HEK293 (cell line): ENCODE measurements around the gene SNCAIP.
A peak's percentile ranks its signal among the peaks of the same experiment; 100 is the strongest.

ENCODE experiments used
- FEZF1 ChIP-seq: fragments of 450-650 bp; formaldehyde crosslinking; IDR thresholded peaks from 2 replicates; pipeline ENCODE4 v1.5.1; 2016; ENCODE audit warnings: missing biosample characterization, missing genetic modification characterization
- KLF7 ChIP-seq: fragments of 450-650 bp; formaldehyde crosslinking; IDR thresholded peaks from 2 replicates; pipeline ENCODE4 v1.5.1; 2016; ENCODE audit warnings: missing biosample characterization, missing genetic modification characterization, borderline replicate concordance
- ZBTB7A ChIP-seq: fragments of 450-650 bp; formaldehyde crosslinking; IDR thresholded peaks from 2 replicates; pipeline ENCODE4 v1.5.1; 2016; ENCODE audit warnings: low read depth, missing biosample characterization, missing genetic modification characterization
- ZNF10 ChIP-seq: fragments of 450-650 bp; formaldehyde crosslinking; IDR thresholded peaks from 2 replicates; pipeline ENCODE4 v1.5.1; 2017; ENCODE audit warnings: missing biosample characterization, missing genetic modification characterization
- ZNF140 ChIP-seq: fragments of 450-650 bp; formaldehyde crosslinking; IDR thresholded peaks from 2 replicates; pipeline ENCODE4 v1.5.1; 2016; ENCODE audit warnings: missing biosample characterization, missing genetic modification characterization
- ZNF302 ChIP-seq: fragments of 450-650 bp; formaldehyde crosslinking; IDR thresholded peaks from 2 replicates; pipeline ENCODE4 v1.5.1; 2016; ENCODE audit warnings: missing biosample characterization, missing genetic modification characterization, low read depth
- ZNF391 ChIP-seq: fragments of 450-650 bp; formaldehyde crosslinking; IDR thresholded peaks from 2 replicates; pipeline ENCODE4 v1.5.1; 2016; ENCODE audit warnings: low read depth, missing biosample characterization, missing genetic modification characterization, borderline replicate concordance
- ZNF48 ChIP-seq: fragments of 450-650 bp; formaldehyde crosslinking; IDR thresholded peaks from 2 replicates; pipeline ENCODE4 v1.5.1; 2016; ENCODE audit warnings: missing biosample characterization, missing genetic modification characterization
- ZNF501 ChIP-seq: fragments of 450-650 bp; formaldehyde crosslinking; IDR thresholded peaks from 2 replicates; pipeline ENCODE4 v1.5.1; 2016; ENCODE audit warnings: missing biosample characterization, missing genetic modification characterization
- ZNF830 ChIP-seq: fragments of 450-650 bp; IDR thresholded peaks from 2 replicates; pipeline ENCODE4 v1.5.0; 2018; ENCODE audit warnings: missing biosample characterization, missing genetic modification characterization, low read depth, mild to moderate bottlenecking, moderate library complexity
- ZNF843 ChIP-seq: fragments of 450-650 bp; formaldehyde crosslinking; IDR thresholded peaks from 2 replicates; pipeline ENCODE4 v1.5.1; 2016; ENCODE audit warnings: missing biosample characterization, missing genetic modification characterization
- TF ChIP-seq, protein P1 (sequence below): fragments of 450-650 bp; formaldehyde crosslinking; IDR thresholded peaks from 2 replicates; pipeline ENCODE4 v1.5.1; 2016; ENCODE audit warnings: missing biosample characterization, missing genetic modification characterization
- TF ChIP-seq, protein P2 (sequence below): fragments of 450-650 bp; formaldehyde crosslinking; IDR thresholded peaks from 2 replicates; pipeline ENCODE4 v1.5.1; 2016; ENCODE audit warnings: missing biosample characterization, missing genetic modification characterization
- TF ChIP-seq, protein P3 (sequence below): fragments of 450-650 bp; formaldehyde crosslinking; IDR thresholded peaks from 2 replicates; pipeline ENCODE4 v1.5.1; 2016; ENCODE audit warnings: missing biosample characterization, missing genetic modification characterization

- TF ChIP-seq, protein P1, sequence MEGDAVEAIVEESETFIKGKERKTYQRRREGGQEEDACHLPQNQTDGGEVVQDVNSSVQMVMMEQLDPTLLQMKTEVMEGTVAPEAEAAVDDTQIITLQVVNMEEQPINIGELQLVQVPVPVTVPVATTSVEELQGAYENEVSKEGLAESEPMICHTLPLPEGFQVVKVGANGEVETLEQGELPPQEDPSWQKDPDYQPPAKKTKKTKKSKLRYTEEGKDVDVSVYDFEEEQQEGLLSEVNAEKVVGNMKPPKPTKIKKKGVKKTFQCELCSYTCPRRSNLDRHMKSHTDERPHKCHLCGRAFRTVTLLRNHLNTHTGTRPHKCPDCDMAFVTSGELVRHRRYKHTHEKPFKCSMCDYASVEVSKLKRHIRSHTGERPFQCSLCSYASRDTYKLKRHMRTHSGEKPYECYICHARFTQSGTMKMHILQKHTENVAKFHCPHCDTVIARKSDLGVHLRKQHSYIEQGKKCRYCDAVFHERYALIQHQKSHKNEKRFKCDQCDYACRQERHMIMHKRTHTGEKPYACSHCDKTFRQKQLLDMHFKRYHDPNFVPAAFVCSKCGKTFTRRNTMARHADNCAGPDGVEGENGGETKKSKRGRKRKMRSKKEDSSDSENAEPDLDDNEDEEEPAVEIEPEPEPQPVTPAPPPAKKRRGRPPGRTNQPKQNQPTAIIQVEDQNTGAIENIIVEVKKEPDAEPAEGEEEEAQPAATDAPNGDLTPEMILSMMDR (tag by site-specific recombination) = no peak
- TF ChIP-seq, protein P2, sequence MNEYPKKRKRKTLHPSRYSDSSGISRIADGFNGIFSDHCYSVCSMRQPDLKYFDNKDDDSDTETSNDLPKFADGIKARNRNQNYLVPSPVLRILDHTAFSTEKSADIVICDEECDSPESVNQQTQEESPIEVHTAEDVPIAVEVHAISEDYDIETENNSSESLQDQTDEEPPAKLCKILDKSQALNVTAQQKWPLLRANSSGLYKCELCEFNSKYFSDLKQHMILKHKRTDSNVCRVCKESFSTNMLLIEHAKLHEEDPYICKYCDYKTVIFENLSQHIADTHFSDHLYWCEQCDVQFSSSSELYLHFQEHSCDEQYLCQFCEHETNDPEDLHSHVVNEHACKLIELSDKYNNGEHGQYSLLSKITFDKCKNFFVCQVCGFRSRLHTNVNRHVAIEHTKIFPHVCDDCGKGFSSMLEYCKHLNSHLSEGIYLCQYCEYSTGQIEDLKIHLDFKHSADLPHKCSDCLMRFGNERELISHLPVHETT (tag by site-specific recombination) = no peak
- TF ChIP-seq ZNF830 (tag by site-specific recombination) (no peak), ZBTB7A (no peak), ZNF391 (tag by site-specific recombination) (no peak), ZNF10 (no peak), ZNF140 (tag by site-specific recombination) (no peak), ZNF843 (tag by site-specific recombination) (peak; percentile 58; the same call in 1 of the 2 replicates), ZNF48 (tag by site-specific recombination) (no peak), ZNF302 (no peak), FEZF1 (tag by site-specific recombination) (no peak), KLF7 (tag by site-specific recombination) (no peak), ZNF501 (tag by site-specific recombination) (no peak)
- TF ChIP-seq, protein P3, sequence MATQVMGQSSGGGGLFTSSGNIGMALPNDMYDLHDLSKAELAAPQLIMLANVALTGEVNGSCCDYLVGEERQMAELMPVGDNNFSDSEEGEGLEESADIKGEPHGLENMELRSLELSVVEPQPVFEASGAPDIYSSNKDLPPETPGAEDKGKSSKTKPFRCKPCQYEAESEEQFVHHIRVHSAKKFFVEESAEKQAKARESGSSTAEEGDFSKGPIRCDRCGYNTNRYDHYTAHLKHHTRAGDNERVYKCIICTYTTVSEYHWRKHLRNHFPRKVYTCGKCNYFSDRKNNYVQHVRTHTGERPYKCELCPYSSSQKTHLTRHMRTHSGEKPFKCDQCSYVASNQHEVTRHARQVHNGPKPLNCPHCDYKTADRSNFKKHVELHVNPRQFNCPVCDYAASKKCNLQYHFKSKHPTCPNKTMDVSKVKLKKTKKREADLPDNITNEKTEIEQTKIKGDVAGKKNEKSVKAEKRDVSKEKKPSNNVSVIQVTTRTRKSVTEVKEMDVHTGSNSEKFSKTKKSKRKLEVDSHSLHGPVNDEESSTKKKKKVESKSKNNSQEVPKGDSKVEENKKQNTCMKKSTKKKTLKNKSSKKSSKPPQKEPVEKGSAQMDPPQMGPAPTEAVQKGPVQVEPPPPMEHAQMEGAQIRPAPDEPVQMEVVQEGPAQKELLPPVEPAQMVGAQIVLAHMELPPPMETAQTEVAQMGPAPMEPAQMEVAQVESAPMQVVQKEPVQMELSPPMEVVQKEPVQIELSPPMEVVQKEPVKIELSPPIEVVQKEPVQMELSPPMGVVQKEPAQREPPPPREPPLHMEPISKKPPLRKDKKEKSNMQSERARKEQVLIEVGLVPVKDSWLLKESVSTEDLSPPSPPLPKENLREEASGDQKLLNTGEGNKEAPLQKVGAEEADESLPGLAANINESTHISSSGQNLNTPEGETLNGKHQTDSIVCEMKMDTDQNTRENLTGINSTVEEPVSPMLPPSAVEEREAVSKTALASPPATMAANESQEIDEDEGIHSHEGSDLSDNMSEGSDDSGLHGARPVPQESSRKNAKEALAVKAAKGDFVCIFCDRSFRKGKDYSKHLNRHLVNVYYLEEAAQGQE (tag by site-specific recombination) = no peak
Observed at GRCh38 chr5:122465994-122466393, 154.0 kb downstream of the SNCAIP start.
